Endothelial cell of umbilical vein (primary cell): ENCODE results near the gene RUSF1. TPM values are rescaled to one million over a fixed set of nuclear protein-coding genes. Genes with fewer than 3 reads are reported as not detected.

Source experiments
- BruUV-seq: library from RNA; stranded (reverse); fragments of 400-500 nt; replicated peaks from 2 replicates; lab custom pipeline; 2021; lab: Mats Ljungman, UMichigan
- CTCF ChIA-PET: fragments of 300-600, 350-600 bp; sonication (Branson Sonifier 250); formaldehyde crosslinking; loops from one replicate; lab custom pipeline; 2021; ENCODE audit warnings: antibody characterized with exemption, inconsistent platforms; lab: Charles Lee
- POLR2A ChIA-PET: fragments of 300-600, 350-600 bp; sonication (Branson Sonifier 250); formaldehyde crosslinking; loops from one replicate; lab custom pipeline; 2021; ENCODE audit warnings: antibody characterized with exemption, inconsistent platforms; lab: Charles Lee
- DNase-seq: peaks from one replicate; pipeline ENCODE4 v3.0.0-alpha.2; 2011; ENCODE audit warnings: low read depth, low spot score
- FAIRE-seq: peaks from 2 replicates; lab custom pipeline; 2011; peaks lifted over from hg19 to GRCh38; lab: Jason Lieb, UNC
- H2AFZ ChIP-seq: 2 replicates; pipeline ENCODE4 v1.6.0; 2012; ENCODE audit warnings: low read depth, low read length, control low read depth, inconsistent platforms
- H3K27ac ChIP-seq: 2 replicates; pipeline ENCODE4 v1.5.1; 2011; ENCODE audit warnings: low read depth, mild to moderate bottlenecking, control low read depth, low read length, moderate library complexity; ENCODE audit not compliant: insufficient read depth
- H3K27me3 ChIP-seq, 2 experiments: 2 replicates each; pipeline versions ENCODE4 v1.6.0 to v1.6.1; 2011; ENCODE audit warnings: low read length in 2 of 2, mixed read lengths in 1 of 2; ENCODE audit not compliant: control insufficient read depth in 2 of 2, insufficient read depth in 2 of 2
- H3K36me3 ChIP-seq, 2 experiments: 2 replicates in 1 of 2; 3 replicates in 1 of 2; pipeline ENCODE4 v1.5.1; 2011; ENCODE audit warnings: low read length in 2 of 2, mild to moderate bottlenecking in 1 of 2, moderate library complexity in 1 of 2; ENCODE audit not compliant: control insufficient read depth in 2 of 2, insufficient read depth in 2 of 2; ENCODE audit errors: extremely low read depth in 1 of 2
- H3K4me1 ChIP-seq: 3 replicates; pipeline ENCODE4 v1.5.1; 2011; ENCODE audit warnings: mild to moderate bottlenecking, low read length; ENCODE audit not compliant: control insufficient read depth, insufficient read depth; ENCODE audit errors: extremely low read depth
- H3K4me2 ChIP-seq: 2 replicates; pipeline ENCODE4 v1.6.1; 2011; ENCODE audit warnings: low read length, control low read depth, mixed read lengths; ENCODE audit not compliant: insufficient read depth
- H3K4me3 ChIP-seq, 3 experiments: fragments of 200-600 bp in 1 of 3; sonication (generic), shearing (Covaris generic) in 1 of 3; replicated peaks in 1 of 3; 2 replicates each; pipeline ENCODE4 v1.5.1; 2011 to 2016; ENCODE audit warnings: control low read depth in 3 of 3, low read length in 3 of 3, mild to moderate bottlenecking in 2 of 3, inconsistent platforms in 1 of 3, low read depth in 1 of 3, moderate library complexity in 1 of 3; ENCODE audit not compliant: insufficient read depth in 1 of 3
- H3K79me2 ChIP-seq: 2 replicates; pipeline ENCODE4 v1.6.0; 2012; ENCODE audit warnings: low read length, inconsistent platforms; ENCODE audit not compliant: control insufficient read depth, insufficient read depth
- H3K9ac ChIP-seq: replicated peaks from 2 replicates; pipeline ENCODE3; 2011; ENCODE audit warnings: low read length, control low read depth; ENCODE audit not compliant: insufficient read depth; ENCODE audit errors: extremely low read depth
- H3K9me1 ChIP-seq: replicated peaks from 3 replicates; pipeline ENCODE4 v1.6.0; 2011; ENCODE audit warnings: mild to moderate bottlenecking, low read length; ENCODE audit not compliant: control insufficient read depth, insufficient read depth; ENCODE audit errors: extremely low read depth
- H3K9me3 ChIP-seq: replicated peaks from 2 replicates; pipeline ENCODE4 v1.5.1; 2012; ENCODE audit warnings: low read length, inconsistent platforms; ENCODE audit not compliant: control insufficient read depth, insufficient read depth
- H4K20me1 ChIP-seq: replicated peaks from 2 replicates; pipeline ENCODE3; 2011; ENCODE audit warnings: mild to moderate bottlenecking, low read length; ENCODE audit not compliant: control insufficient read depth, insufficient read depth; ENCODE audit errors: extremely low read depth
- CTCF ChIP-seq, 2 donors: IDR thresholded peaks; 1 replicate in 1 of 2; 2 replicates in 1 of 2; pipeline ENCODE4 v1.5.1; 2011; ENCODE audit warnings: low read length in 2 of 2, mild to moderate bottlenecking in 2 of 2, moderate library complexity in 2 of 2, control low read depth in 1 of 2, inconsistent platforms in 1 of 2, low read depth in 1 of 2; ENCODE audit not compliant: insufficient read depth in 1 of 2; ENCODE audit errors: extremely low read depth in 1 of 2
- EZH2 ChIP-seq: IDR thresholded peaks from 2 replicates; pipeline ENCODE4 v1.6.1; 2012; ENCODE audit warnings: borderline replicate concordance, low read depth, mild to moderate bottlenecking, moderate library complexity, low read length, inconsistent platforms; ENCODE audit not compliant: severe bottlenecking
- GATA2 ChIP-seq: IDR thresholded peaks from 2 replicates; pipeline ENCODE4 v1.7.0; 2011; ENCODE audit warnings: low read depth, mild to moderate bottlenecking, moderate library complexity, mixed read lengths, low read length; ENCODE audit not compliant: insufficient read length, insufficient read depth
- JUN ChIP-seq: IDR thresholded peaks from 2 replicates; pipeline ENCODE4 v1.6.1; 2011; ENCODE audit warnings: borderline replicate concordance, low read depth; ENCODE audit not compliant: insufficient read length, insufficient read depth
- MAX ChIP-seq: IDR thresholded peaks from 2 replicates; pipeline ENCODE4 v1.6.1; 2011; ENCODE audit not compliant: insufficient read depth, insufficient read length
- MYC ChIP-seq: IDR thresholded peaks from one replicate; pipeline ENCODE4 v1.6.1; 2011; ENCODE audit warnings: mild to moderate bottlenecking, low read depth, low read length
- POLR2A ChIP-seq: IDR thresholded peaks from 2 replicates; pipeline ENCODE4 v1.6.1; 2012; ENCODE audit warnings: low read depth, mild to moderate bottlenecking, control low read depth, low read length
- POLR2AphosphoS5 ChIP-seq: IDR thresholded peaks from 2 replicates; pipeline ENCODE4 v1.6.1; 2012; ENCODE audit warnings: low read depth, mild to moderate bottlenecking, control low read depth, low read length, moderate library complexity; ENCODE audit not compliant: insufficient read depth
- dilution Hi-C: fragments of 300-500 bp; cut with MboI; formaldehyde crosslinking; loops from one replicate; pipeline ENCODE4 v1.15.0; 2019; ENCODE audit warnings: low sequenced_read_pairs; ENCODE audit not compliant: extremely low pct_ligation_motif_present
- intact Hi-C: fragments of 100-400 bp; cut with micrococcal nuclease; formaldehyde crosslinking; loops from one replicate; pipeline ENCODE4 v1.10.0; 2022
- polyA plus RNA-seq, 4 experiments: library from polyadenylated mRNA; depleted of rRNA in 3 of 4; stranded (reverse) in 3 of 4; unstranded in 1 of 4; fragments of >200 nt; gene quantifications; 2 replicates each; pipeline versions ENCODE4 v1.2.1 to v1.2.3, GENCODE V29; 2011 to 2012; ENCODE audit warnings: missing spikeins in 1 of 4
- total RNA-seq: library from RNA; stranded (reverse); gene quantifications from 2 replicates; pipeline ENCODE4 v1.2.3, GENCODE V29; 2021

The RUSF1 gene
- total and polyA plus RNA-seq, 2 donors (not counting 3 experiments of a cell fraction or from before 2014, with no cell fraction given), result 36.4 to 40.3 TPM

GRCh38 chr16:31467151-31467773 lies 40.9 kb downstream of the RUSF1 start:
- H3K9me3 ChIP-seq, result no peaks in the 10 kb centered on the region
- peaks cover 6 to 23% of the 10 kb centered on the region in 2 experiments for H3K36me3 ChIP-seq
- H2AFZ ChIP-seq, result no peak overlapping the region
- no peak overlapping the region for H3K27ac ChIP-seq
- dilution Hi-C loops, result no loop called here
- BruUV-seq, result no TSS peak
- DNase-seq (no peak), FAIRE-seq (no peak)
- no peaks in the 10 kb centered on the region for H3K9me1 ChIP-seq
- H3K79me2 ChIP-seq, result peaks cover 6% of the 10 kb centered on the region
- intact Hi-C loops, result no loop called here
- CTCF ChIA-PET, result no interaction called here
- H3K27me3 ChIP-seq, result no peaks in the 10 kb centered on the region
- H4K20me1 ChIP-seq, result no peaks in the 10 kb centered on the region
- H3K4me2 ChIP-seq, result no peak overlapping the region
- POLR2A ChIA-PET, result no interaction called here
- H3K4me3 ChIP-seq, result no peak overlapping the region
- H3K9ac ChIP-seq, result no peak overlapping the region
- H3K4me1 ChIP-seq, result peaks cover 9% of the 10 kb centered on the region
- TF ChIP-seq MYC (no peak), CTCF (IDR thresholded peaks at IDR 0.05; ENCODE audit: extremely low read depth in 1 of 2, insufficient read depth in 1 of 2, low read depth in 1 of 2, low read length in 2 of 2) (no peak)

GRCh38 chr16:31466381-31466841 lies 41.8 kb downstream of the RUSF1 start:
- ChIA-PET CTCF (no interaction called here), POLR2A (no interaction called here)
- no peaks in the 10 kb centered on the region for H3K9me1 ChIP-seq
- DNase-seq, result no peak
- no peaks in the 10 kb centered on the region for H4K20me1 ChIP-seq
- peaks cover 6% of the 10 kb centered on the region for H3K4me1 ChIP-seq
- FAIRE-seq, result no peak
- H3K4me2 ChIP-seq, result no peak overlapping the region
- no peaks in the 10 kb centered on the region for H3K9me3 ChIP-seq
- intact Hi-C loops (no loop called here), dilution Hi-C loops (no loop called here)
- H3K36me3 ChIP-seq, result peaks cover 6 to 27% of the 10 kb centered on the region in 2 experiments
- H2AFZ ChIP-seq, result no peak overlapping the region
- H3K27ac ChIP-seq, result no peak overlapping the region
- peaks cover 4% of the 10 kb centered on the region for H3K79me2 ChIP-seq
- TF ChIP-seq EZH2, result no peak
- TF ChIP-seq POLR2AphosphoS5, result no peak
- no peak for TF ChIP-seq JUN
- TF ChIP-seq CTCF (IDR thresholded peaks at IDR 0.05; ENCODE audit: extremely low read depth in 1 of 2, insufficient read depth in 1 of 2, low read depth in 1 of 2, low read length in 2 of 2), result no peak
- no peak for TF ChIP-seq POLR2A
- no peak for TF ChIP-seq MYC
- no peak for TF ChIP-seq MAX
- TF ChIP-seq GATA2, result no peak
- no peaks in the 10 kb centered on the region for H3K27me3 ChIP-seq
- BruUV-seq, result no TSS peak
- H3K4me3 ChIP-seq, result no peak overlapping the region
- no peak overlapping the region for H3K9ac ChIP-seq
